H1 (cell line): ENCODE measurements around the gene EIF4E1B. TPM values are rescaled to one million over a fixed set of nuclear protein-coding genes. Genes with fewer than 3 reads are reported as not detected.

Source experiments
- FOSL1 ChIP-seq: IDR thresholded peaks from 2 replicates; pipeline ENCODE4 v1.6.1; 2011; ENCODE audit warnings: mild to moderate bottlenecking, low read depth, low read length, moderate library complexity; ENCODE audit not compliant: insufficient read depth
- HDAC2 ChIP-seq, 2 experiments: fragments of 300-600 bp in 1 of 2; sonication (generic) in 1 of 2; IDR thresholded peaks; 2 replicates each; pipeline ENCODE4 v1.6.1; 2011 to 2012; ENCODE audit warnings: low read depth in 2 of 2, low read length in 2 of 2, mild to moderate bottlenecking in 2 of 2, moderate library complexity in 2 of 2, borderline replicate concordance in 1 of 2, inconsistent platforms in 1 of 2
- JUN ChIP-seq: IDR thresholded peaks from 2 replicates; pipeline ENCODE4 v1.6.1; 2011; ENCODE audit warnings: low read depth, mild to moderate bottlenecking, improper control_type of control experiment, low read length
- KDM5A ChIP-seq: fragments of 200-600 bp; IDR thresholded peaks from 2 replicates; pipeline ENCODE4 v1.7.1; 2012; ENCODE audit warnings: mild to moderate bottlenecking, low read length, inconsistent platforms, mixed read lengths
- PHF8 ChIP-seq: fragments of 200-600 bp; sonication (generic); conservative IDR thresholded peaks from 2 replicates; pipeline ENCODE4 v1.7.1; 2012; ENCODE audit warnings: low read depth, mild to moderate bottlenecking, inconsistent platforms, low read length, moderate library complexity
- RNF2 ChIP-seq: fragments of 200-900, 300-1000 bp; sonication (generic); IDR thresholded peaks from 2 replicates; pipeline ENCODE4 v1.7.1; 2016; ENCODE audit warnings: borderline replicate concordance, low read depth, mild to moderate bottlenecking, antibody characterized with exemption, low read length; ENCODE audit not compliant: poor library complexity, severe bottlenecking; ENCODE audit errors: missing control alignments
- TCF12 ChIP-seq: IDR thresholded peaks from 2 replicates; pipeline ENCODE4 v1.6.1; 2011; ENCODE audit warnings: low read depth, mild to moderate bottlenecking, low read length
- polyA plus RNA-seq, 7 experiments: library from polyadenylated mRNA; depleted of rRNA in 3 of 7; stranded (reverse) in 5 of 7; unstranded in 2 of 7; fragments of >200 nt in 5 of 7; fragments of 200-250 nt in 2 of 7; gene quantifications; 1 replicate in 5 of 7; 2 replicates in 1 of 7; 4 replicates in 1 of 7; pipeline versions ENCODE4 v1.2.1 to v1.2.3, GENCODE V29; 2011 to 2013; ENCODE audit warnings: missing spikeins in 2 of 7, mixed read lengths in 2 of 7
- total RNA-seq: library from RNA; stranded (reverse); fragmentation: NEBNext Ultra II Directional; extraction: Animal tissue kit (Norgen Biotek cat#: 25700); gene quantifications from 2 replicates; pipeline ENCODE4 v1.2.1, GENCODE V29; 2021

EIF4E1B gene
- total and polyA plus RNA-seq, 2 of the 8 experiments (the other 6 are each of a cell fraction or from before 2014, with no cell fraction given) = 0.97 to 1.3 TPM

DNA sequence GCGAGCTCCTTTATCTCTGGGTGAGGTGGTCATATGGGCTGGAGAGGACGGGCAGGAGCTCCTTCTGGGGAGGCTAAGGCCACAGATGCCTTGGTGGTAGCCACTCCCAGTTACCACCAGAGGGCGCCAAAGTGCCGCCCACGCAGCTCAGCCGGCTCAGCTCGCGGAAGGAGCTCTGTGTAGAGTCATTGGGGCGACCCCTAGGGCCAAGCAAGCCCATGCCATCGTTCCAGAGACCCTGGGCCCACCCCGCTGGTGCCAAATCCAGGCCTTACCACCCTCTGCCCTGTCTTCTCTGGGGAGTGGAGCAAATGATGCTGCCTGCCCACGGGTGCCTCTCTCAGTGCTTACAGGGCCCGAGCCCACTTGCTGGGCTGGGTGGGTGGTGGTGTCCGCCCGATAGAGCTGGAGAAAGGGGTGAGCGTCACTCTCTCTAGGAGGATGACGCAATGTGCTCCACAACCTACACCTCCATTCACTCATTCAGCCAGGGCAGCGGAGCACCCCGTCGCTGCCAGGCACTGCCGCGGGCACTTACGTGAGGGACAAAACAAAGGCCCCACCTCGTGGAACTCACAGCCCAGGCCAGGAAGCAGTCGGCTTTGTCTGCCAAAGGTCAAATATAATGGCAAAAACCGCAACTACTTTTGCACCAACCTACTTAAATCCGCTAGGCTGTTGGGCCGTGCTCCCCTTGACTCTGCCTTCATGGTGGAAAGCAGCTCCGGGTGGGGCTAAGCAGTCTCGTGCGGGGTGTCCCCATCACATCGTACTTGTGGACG is 30.6 kb downstream of the EIF4E1B start (continued):
- TF ChIP-seq FOSL1 = no peak
- no peak for TF ChIP-seq KDM5A
- TF ChIP-seq TCF12 = no peak
- TF ChIP-seq PHF8 = no peak
- TF ChIP-seq RNF2 = no peak
- TF ChIP-seq HDAC2 (IDR thresholded peaks at IDR 0.05; ENCODE audit: borderline replicate concordance in 1 of 2, low read depth in 2 of 2, low read length in 2 of 2) = 0 out of 4 replicates have a peak, but pooled peaks of 1 of the 2 experiments have one; percentile 32
- no peak for TF ChIP-seq JUN
